SJSA1 (cell line): ENCODE data around the gene EXOSC1. TPM values are rescaled to one million over a fixed set of nuclear protein-coding genes. Genes with fewer than 3 reads are reported as not detected.
A peak's percentile ranks its signal among the peaks of the same experiment; 100 is the strongest.
"Not testable (repeated sequence)": the region's sequence is repeated elsewhere in the genome, so short reads cannot be mapped to it uniquely, and the experiment has no call there.

Experiments used
- DNase-seq, 2 experiments: peaks; one replicate each; pipeline ENCODE4 v3.0.0-alpha.2; 2015 to 2020; ENCODE audit warnings: low spot score in 2 of 2, low read depth in 1 of 2
- H3K27ac ChIP-seq: fragments of 250-450 bp; sonication (Bioruptor Pico); 2 replicates; pipeline ENCODE4 v1.5.1; 2020; ENCODE audit warnings: mild to moderate bottlenecking, moderate library complexity
- H3K27me3 ChIP-seq: fragments of 250-450 bp; sonication (Bioruptor Pico); replicated peaks from 2 replicates; pipeline ENCODE4 v1.5.1; 2020; ENCODE audit warnings: mild to moderate bottlenecking, moderate library complexity
- H3K36me3 ChIP-seq: fragments of 250-450 bp; sonication (Bioruptor Pico); 2 replicates; pipeline ENCODE4 v1.5.1; 2020; ENCODE audit warnings: mild to moderate bottlenecking
- H3K4me1 ChIP-seq: fragments of 250-450 bp; sonication (Bioruptor Pico); replicated peaks from 2 replicates; pipeline ENCODE4 v1.6.1; 2021; ENCODE audit warnings: mild to moderate bottlenecking
- H3K4me3 ChIP-seq: fragments of 250-450 bp; sonication (Bioruptor Pico); 2 replicates; pipeline ENCODE4 v1.5.1; 2020; ENCODE audit warnings: mild to moderate bottlenecking
- H3K9me3 ChIP-seq: fragments of 250-450 bp; sonication (Bioruptor Pico); replicated peaks from 2 replicates; pipeline ENCODE4 v1.5.1; 2020; ENCODE audit warnings: mild to moderate bottlenecking
- total RNA-seq: library from RNA; depleted of rRNA; stranded (reverse); fragments of >200 nt; shearing (Covaris generic); gene quantifications from 2 replicates; pipeline ENCODE4 v1.2.3, GENCODE V29; 2014

Gene EXOSC1
- total RNA-seq, 1 experiment from 2014 or later = 59.1 TPM

GRCh38 chr10:97468781-97469180, 23.0 kb upstream of the EXOSC1 start:
- H3K27ac ChIP-seq, DNase-seq, H3K4me1 ChIP-seq, H3K9me3 ChIP-seq, H3K27me3 ChIP-seq, H3K4me3 ChIP-seq: not testable (repeated sequence)
- H3K36me3 ChIP-seq = peaks cover 92% of the 10 kb centered on the region

DNA sequence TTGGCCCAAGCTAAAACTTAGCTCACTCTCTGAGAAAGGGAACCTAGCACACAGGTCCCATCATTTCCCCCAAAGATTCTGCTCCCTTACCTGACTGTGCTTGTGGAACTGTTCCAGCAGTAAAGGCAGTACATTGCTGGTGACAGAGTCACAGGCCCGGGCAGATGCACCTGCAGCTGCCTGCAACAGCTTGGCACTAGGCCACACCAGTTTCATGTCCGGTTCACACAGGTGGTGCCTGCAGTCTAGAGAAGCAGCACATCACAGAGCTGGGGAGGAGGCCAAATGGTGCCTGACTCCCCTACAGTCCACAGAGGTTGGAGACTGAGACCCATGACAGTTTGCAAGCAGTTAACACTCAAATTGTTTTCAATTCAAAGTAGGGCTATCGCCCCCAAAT, 22.4 kb upstream of the EXOSC1 start:
- Histone ChIP-seq H3K4me1 (no peaks in the 10 kb centered on the region), H3K4me3 (no peak overlapping the region), H3K36me3 (peaks cover 92% of the 10 kb centered on the region), H3K27me3 (no peaks in the 10 kb centered on the region), H3K27ac (no peak overlapping the region), H3K9me3 (no peaks in the 10 kb centered on the region)
- no peak for DNase-seq

DNA sequence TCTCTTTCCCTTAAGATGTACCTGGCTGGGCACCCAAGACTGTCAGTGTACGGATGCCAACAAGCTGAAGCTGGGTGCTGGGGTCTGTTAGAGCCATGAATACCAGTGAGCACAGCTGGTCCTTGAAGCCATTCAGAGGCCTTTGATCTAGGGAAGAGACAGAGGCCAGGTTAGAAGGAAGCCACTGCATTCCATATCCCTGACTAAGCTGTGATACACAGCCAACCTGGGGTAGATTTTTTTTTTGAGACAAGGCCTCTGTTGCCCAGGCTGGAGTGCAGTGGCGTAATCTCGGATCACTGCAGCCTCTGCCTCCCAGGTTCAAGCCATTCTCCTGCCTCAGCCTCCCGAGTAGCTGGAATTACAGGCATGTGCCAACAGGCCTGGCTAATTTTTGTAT, 20.9 kb upstream of the EXOSC1 start:
- Histone ChIP-seq H3K4me1 (no peaks in the 10 kb centered on the region), H3K9me3 (no peaks in the 10 kb centered on the region), H3K36me3 (peaks cover 92% of the 10 kb centered on the region), H3K4me3 (no peak overlapping the region), H3K27me3 (no peaks in the 10 kb centered on the region), H3K27ac (no peak overlapping the region)
- no peak for DNase-seq

DNA sequence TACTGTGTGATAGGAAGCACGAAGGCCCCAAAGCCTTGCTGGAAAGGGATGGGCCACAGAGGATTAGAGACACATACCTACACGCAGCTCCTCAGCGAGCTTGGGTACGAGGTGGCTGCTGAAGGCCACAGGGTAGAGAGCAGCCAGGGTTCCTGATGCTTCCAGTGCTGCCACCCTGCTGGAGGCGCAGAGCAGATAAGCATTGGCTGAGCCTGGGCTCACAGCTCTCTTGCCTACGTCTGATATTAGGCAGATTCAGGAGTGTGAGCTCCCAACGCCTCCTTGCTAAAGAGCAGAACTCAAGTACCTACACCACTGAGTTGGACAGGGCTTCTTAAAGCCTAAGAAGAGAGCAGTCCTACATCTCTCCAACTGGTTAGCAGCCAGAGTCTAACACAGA, 20.2 kb upstream of the EXOSC1 start:
- peaks cover 94% of the 10 kb centered on the region for H3K36me3 ChIP-seq

DNA sequence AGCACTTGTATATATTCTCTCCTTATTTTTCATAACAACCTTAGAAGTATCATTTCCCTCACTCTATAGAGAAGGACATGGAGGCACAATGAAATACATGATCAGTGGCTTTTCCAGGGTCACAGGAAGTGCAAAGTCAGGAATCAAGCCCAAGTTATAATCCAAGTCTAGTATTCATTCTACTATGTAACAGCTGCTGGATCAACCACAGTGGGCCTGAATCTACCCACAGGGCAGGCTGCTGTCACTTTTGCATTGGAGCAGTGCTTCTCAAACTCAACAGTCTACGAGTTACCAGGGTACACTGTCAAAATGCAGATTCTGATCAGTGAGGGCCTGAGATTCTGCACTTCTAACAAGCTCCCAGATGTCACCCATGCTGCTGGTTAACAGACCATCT, 18.4 kb upstream of the EXOSC1 start:
- Histone ChIP-seq H3K27ac (no peak overlapping the region), H3K27me3 (no peaks in the 10 kb centered on the region), H3K36me3 (peaks cover 95% of the 10 kb centered on the region), H3K4me1 (no peaks in the 10 kb centered on the region), H3K4me3 (no peak overlapping the region), H3K9me3 (no peaks in the 10 kb centered on the region)
- DNase-seq = no peak

More for the DNA sequence above, 20.2 kb upstream of the EXOSC1 start:
- Histone ChIP-seq H3K4me3 (no peak overlapping the region), H3K27me3 (no peaks in the 10 kb centered on the region), H3K27ac (no peak overlapping the region), H3K9me3 (no peaks in the 10 kb centered on the region), H3K4me1 (no peaks in the 10 kb centered on the region)
- DNase-seq = no peak

GRCh38 chr10:97463363-97464132, 17.7 kb upstream of the EXOSC1 start:
- no peaks in the 10 kb centered on the region for H3K4me1 ChIP-seq
- no peaks in the 10 kb centered on the region for H3K9me3 ChIP-seq
- peaks cover 95% of the 10 kb centered on the region for H3K36me3 ChIP-seq
- no peaks in the 10 kb centered on the region for H3K27me3 ChIP-seq
- DNase-seq = peak in 1 of 2 experiments; percentile 51
- H3K27ac ChIP-seq = no peak overlapping the region
- H3K4me3 ChIP-seq = no peak overlapping the region

DNA sequence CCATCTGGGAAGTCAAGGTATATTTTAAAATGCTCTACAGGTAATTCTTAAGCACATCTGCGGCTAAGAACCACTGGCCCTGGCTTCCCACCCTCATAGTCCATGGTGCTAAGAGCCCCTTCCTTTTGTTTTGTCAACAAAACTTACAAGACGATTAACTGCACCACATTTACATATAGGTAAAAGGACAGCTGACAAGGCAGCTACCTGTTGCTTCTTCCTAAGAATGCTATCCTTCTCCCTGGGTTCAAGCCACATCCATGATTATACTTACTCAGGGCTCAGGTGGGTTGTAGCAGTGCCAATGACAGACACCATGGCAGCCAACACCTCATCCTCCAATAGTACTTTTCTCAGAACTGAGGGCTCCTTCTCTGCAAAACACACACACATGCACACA, 16.5 kb upstream of the EXOSC1 start:
- Histone ChIP-seq H3K27me3 (no peaks in the 10 kb centered on the region), H3K9me3 (no peaks in the 10 kb centered on the region), H3K36me3 (peaks cover 98% of the 10 kb centered on the region), H3K27ac (no peak overlapping the region), H3K4me3 (no peak overlapping the region), H3K4me1 (no peaks in the 10 kb centered on the region)
- no peak for DNase-seq

DNA sequence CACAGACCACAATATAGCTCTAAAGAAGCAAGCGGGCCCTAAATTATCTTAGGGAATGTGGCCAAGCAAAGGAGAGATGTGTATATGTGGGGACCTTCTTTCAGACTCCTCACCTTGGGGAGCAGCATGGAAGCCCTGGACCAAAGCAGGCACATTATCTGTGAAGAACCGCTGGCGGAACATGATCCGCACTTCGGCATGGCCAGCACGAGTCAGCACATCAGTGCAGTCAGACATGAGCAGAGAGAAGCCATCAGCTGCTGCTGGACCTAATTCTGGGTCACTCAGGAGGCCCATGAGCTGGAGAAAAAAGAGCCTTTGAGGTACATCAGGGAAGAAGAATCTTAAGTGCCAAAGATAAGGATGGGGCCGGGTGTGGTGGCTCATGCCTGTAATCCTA, 14.1 kb upstream of the EXOSC1 start:
- Histone ChIP-seq H3K27ac (no peak overlapping the region), H3K27me3 (no peaks in the 10 kb centered on the region), H3K4me1 (no peaks in the 10 kb centered on the region), H3K9me3 (no peaks in the 10 kb centered on the region), H3K36me3 (peaks cover 98% of the 10 kb centered on the region), H3K4me3 (no peak overlapping the region)
- no peak for DNase-seq

GRCh38 chr10:97459111-97459510, 13.3 kb upstream of the EXOSC1 start:
- no peaks in the 10 kb centered on the region for H3K27me3 ChIP-seq
- no peak overlapping the region for H3K27ac ChIP-seq
- no peaks in the 10 kb centered on the region for H3K4me1 ChIP-seq
- H3K9me3 ChIP-seq = no peaks in the 10 kb centered on the region
- no peak overlapping the region for H3K4me3 ChIP-seq
- no peak for DNase-seq
- H3K36me3 ChIP-seq = peaks cover 100% of the 10 kb centered on the region

DNA sequence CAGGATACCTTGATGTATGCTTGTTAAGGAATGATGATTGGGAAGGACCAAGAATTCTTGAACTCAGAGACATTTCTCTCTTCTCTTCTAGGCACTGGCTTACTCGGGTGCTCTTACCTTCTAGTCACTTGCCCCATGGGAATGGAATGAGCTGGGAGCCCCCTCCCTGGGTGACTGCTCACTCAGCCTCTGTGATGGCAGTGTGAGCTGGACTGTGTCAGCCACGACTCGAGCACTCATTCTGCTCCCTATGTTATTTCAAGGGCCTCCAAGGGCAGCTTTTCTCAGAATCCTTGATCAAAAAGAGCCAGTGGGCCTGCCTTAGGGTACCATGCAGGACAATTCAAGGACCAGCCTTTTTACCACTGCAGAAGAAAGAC, 10.9 kb upstream of the EXOSC1 start:
- no peak overlapping the region for H3K4me3 ChIP-seq
- no peak overlapping the region for H3K27ac ChIP-seq
- peaks cover 100% of the 10 kb centered on the region for H3K36me3 ChIP-seq
- H3K4me1 ChIP-seq = no peaks in the 10 kb centered on the region
- H3K27me3 ChIP-seq = no peaks in the 10 kb centered on the region
- no peaks in the 10 kb centered on the region for H3K9me3 ChIP-seq
- no peak for DNase-seq

DNA sequence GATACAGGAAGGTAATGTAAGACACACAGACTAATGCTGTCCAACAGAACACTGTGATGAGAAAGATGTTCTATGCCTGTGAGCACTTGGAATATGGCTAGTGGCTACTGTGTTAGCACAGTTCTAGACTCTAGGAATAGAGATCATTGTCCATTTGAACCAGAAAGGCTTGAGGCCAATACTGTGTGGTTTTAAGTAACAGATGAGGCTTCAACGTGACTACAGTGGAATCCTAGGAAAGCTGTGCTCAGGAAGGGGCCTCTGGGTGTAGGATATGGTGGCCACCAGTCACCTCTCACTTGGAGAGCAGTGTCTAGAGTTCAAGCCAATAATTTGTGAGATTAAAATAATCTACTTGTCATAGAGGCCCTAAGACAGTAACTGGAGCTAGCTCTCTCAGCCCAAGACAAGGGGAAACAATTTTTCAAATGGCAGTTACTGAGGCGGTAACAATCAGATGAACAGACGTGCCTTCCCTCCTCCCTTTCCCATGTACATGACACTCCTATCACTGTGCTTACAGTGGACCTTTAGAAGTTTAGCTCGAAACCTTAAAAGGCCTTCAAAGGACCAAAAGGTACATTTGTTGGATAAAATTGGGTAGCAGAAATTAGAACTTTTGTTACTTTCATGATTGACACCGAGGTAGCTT, 10.4 kb upstream of the EXOSC1 start:
- peaks cover 100% of the 10 kb centered on the region for H3K36me3 ChIP-seq
- no peaks in the 10 kb centered on the region for H3K9me3 ChIP-seq
- no peaks in the 10 kb centered on the region for H3K27me3 ChIP-seq
- no peak overlapping the region for H3K4me3 ChIP-seq
- no peak overlapping the region for H3K27ac ChIP-seq
- H3K4me1 ChIP-seq = no peaks in the 10 kb centered on the region
- DNase-seq = no peak

- Histone ChIP-seq H3K4me3 (no peak overlapping the region), H3K27me3 (no peaks in the 10 kb centered on the region), H3K9me3 (no peaks in the 10 kb centered on the region), H3K27ac (no peak overlapping the region), H3K36me3 (peaks cover 92% of the 10 kb centered on the region), H3K4me1 (no peaks in the 10 kb centered on the region)
- no peak for DNase-seq
These were observed 8.7 kb upstream of the EXOSC1 start for GRCh38 chr10:97454330-97455036.

- DNase-seq = no peak
- no peaks in the 10 kb centered on the region for H3K27me3 ChIP-seq
- peaks cover 5% of the 10 kb centered on the region for H3K4me1 ChIP-seq
- peaks cover 71% of the 10 kb centered on the region for H3K36me3 ChIP-seq
- no peak overlapping the region for H3K4me3 ChIP-seq
- no peaks in the 10 kb centered on the region for H3K9me3 ChIP-seq
- no peak overlapping the region for H3K27ac ChIP-seq
These were observed 6.5 kb upstream of the EXOSC1 start for GRCh38 chr10:97452352-97452751.

GRCh38 chr10:97451605-97452004, 5.8 kb upstream of the EXOSC1 start:
- peaks cover 63% of the 10 kb centered on the region for H3K36me3 ChIP-seq

More at GRCh38 chr10:97451605-97452004, 5.8 kb upstream of the EXOSC1 start:
- Histone ChIP-seq H3K9me3 (no peaks in the 10 kb centered on the region), H3K27ac (no peak overlapping the region), H3K27me3 (no peaks in the 10 kb centered on the region), H3K4me1 (peaks cover 12% of the 10 kb centered on the region), H3K4me3 (no peak overlapping the region)
- no peak for DNase-seq
